Measurements from ENCODE around the gene SLC19A1. TPM values are rescaled to one million over a fixed set of nuclear protein-coding genes. Genes with fewer than 3 reads are reported as not detected.

The SLC19A1 gene
- total RNA-seq (2022) (21.4 and 25.5 TPM in 2 replicates), Bru-seq, nascent RNA (percentile 46 among the genes with signal in this experiment), BruChase-seq, experiment 1, labeled RNA remaining after a 6-hour chase (percentile 51 among the genes with signal in this experiment), BruChase-seq, experiment 2, labeled RNA remaining after a 2-hour chase (percentile 56 among the genes with signal in this experiment)
- long read RNA-seq, partial matches to known transcripts, result 13 of 34 reads
- long read RNA-seq, other reads (novel, unspliced or antisense), result 16 of 34 reads

- TF ChIP-seq CTCF (IDR thresholded peaks at IDR 0.05; ENCODE audit: unreplicated experiment), result no peak
- CTCF ChIA-PET, result no interaction called here
- peak; percentile 69 for DNase-seq
- Mint-ChIP-seq H3K27ac (ENCODE audit: unreplicated experiment) (no peak within 1 kb of the TSS), H3K9me3 (ENCODE audit: low read depth, unreplicated experiment) (no peaks in the 10 kb centered on the region), H3K36me3 (ENCODE audit: insufficient read depth, unreplicated experiment) (peaks cover 10% of the 10 kb centered on the region), H3K4me1 (ENCODE audit: low read depth, unreplicated experiment) (no peaks in the 10 kb centered on the region), H3K27me3 (ENCODE audit: unreplicated experiment) (peaks cover 3% of the 10 kb centered on the region), H3K4me3 (ENCODE audit: low read depth, unreplicated experiment) (peak within 1 kb of the TSS; percentile 60)
- BruUV-seq (replicated peaks), result no TSS peak
- intact Hi-C loops (cut with micrococcal nuclease; ENCODE audit: unreplicated experiment), result no loop called here
Observed at GRCh38 chr21:45542242-45542666, at the start of gene SLC19A1. TSS of gene SLC19A1 (minus strand) at chr21:45542440. CDS start at chr21:45537959, 4,481 bp downstream.

GRCh38 chr21:45591619-45592207, 49.5 kb upstream of the SLC19A1 start:
- no peak overlapping the region for H3K27ac Mint-ChIP-seq (ENCODE audit: unreplicated experiment)
- no TSS peak for BruUV-seq (replicated peaks)
- CTCF ChIA-PET, result interaction anchor here (1.6 kb wide), 1 partner anchor 229 kb away, joined by 3 read pairs; no protein-coding TSS in a partner anchor
- no peak for DNase-seq
- intact Hi-C loops (cut with micrococcal nuclease; ENCODE audit: unreplicated experiment), result no loop called here
- TF ChIP-seq CTCF (IDR thresholded peaks at IDR 0.05; ENCODE audit: unreplicated experiment), result no peak
- no peak overlapping the region for H3K4me3 Mint-ChIP-seq (ENCODE audit: low read depth, unreplicated experiment)
- peaks cover 60% of the 10 kb centered on the region for H3K27me3 Mint-ChIP-seq (ENCODE audit: unreplicated experiment)
- no peaks in the 10 kb centered on the region for H3K9me3 Mint-ChIP-seq (ENCODE audit: low read depth, unreplicated experiment)
- H3K36me3 Mint-ChIP-seq (ENCODE audit: insufficient read depth, unreplicated experiment), result no peaks in the 10 kb centered on the region
- no peaks in the 10 kb centered on the region for H3K4me1 Mint-ChIP-seq (ENCODE audit: low read depth, unreplicated experiment)

GRCh38 chr21:45590726-45591618, 48.7 kb upstream of the SLC19A1 start:
- no peak overlapping the region for H3K4me3 Mint-ChIP-seq (ENCODE audit: low read depth, unreplicated experiment)
- CTCF ChIA-PET, result interaction anchor here (0.6 kb wide), 1 partner anchor 98 kb away, joined by 5 read pairs; no protein-coding TSS in a partner anchor
- H3K4me1 Mint-ChIP-seq (ENCODE audit: low read depth, unreplicated experiment), result no peaks in the 10 kb centered on the region
- H3K36me3 Mint-ChIP-seq (ENCODE audit: insufficient read depth, unreplicated experiment), result no peaks in the 10 kb centered on the region
- intact Hi-C loops (cut with micrococcal nuclease; ENCODE audit: unreplicated experiment), result no loop called here
- peaks cover 6% of the 10 kb centered on the region for H3K9me3 Mint-ChIP-seq (ENCODE audit: low read depth, unreplicated experiment)
- H3K27ac Mint-ChIP-seq (ENCODE audit: unreplicated experiment), result no peak overlapping the region
- no peak for TF ChIP-seq CTCF (IDR thresholded peaks at IDR 0.05; ENCODE audit: unreplicated experiment)
- no peak for DNase-seq
- BruUV-seq (replicated peaks), result no TSS peak
- peaks cover 67% of the 10 kb centered on the region for H3K27me3 Mint-ChIP-seq (ENCODE audit: unreplicated experiment)

- CTCF ChIA-PET, result interaction anchor here (0.6 kb wide), 1 partner anchor 97 kb away, joined by 5 read pairs; no protein-coding TSS in a partner anchor
- intact Hi-C loops (cut with micrococcal nuclease; ENCODE audit: unreplicated experiment), result no loop called here
- no peaks in the 10 kb centered on the region for H3K4me1 Mint-ChIP-seq (ENCODE audit: low read depth, unreplicated experiment)
- peaks cover 63% of the 10 kb centered on the region for H3K27me3 Mint-ChIP-seq (ENCODE audit: unreplicated experiment)
- H3K27ac Mint-ChIP-seq (ENCODE audit: unreplicated experiment), result no peak overlapping the region
- TF ChIP-seq CTCF (IDR thresholded peaks at IDR 0.05; ENCODE audit: unreplicated experiment), result no peak
- no peak for DNase-seq
- peaks cover 7% of the 10 kb centered on the region for H3K9me3 Mint-ChIP-seq (ENCODE audit: low read depth, unreplicated experiment)
- BruUV-seq (replicated peaks), result no TSS peak
- no peak overlapping the region for H3K4me3 Mint-ChIP-seq (ENCODE audit: low read depth, unreplicated experiment)
- no peaks in the 10 kb centered on the region for H3K36me3 Mint-ChIP-seq (ENCODE audit: insufficient read depth, unreplicated experiment)
Observed at GRCh38 chr21:45590246-45590725, 48.0 kb upstream of the SLC19A1 start.

Data from Calu3 (cell line).